NCI-H128 (cell line): ENCODE results near the gene ACSL1.
"Not testable (repeated sequence)": the region's sequence is repeated elsewhere in the genome, so short reads cannot be mapped to it uniquely, and the experiment has no call there.

ENCODE experiments used
- DNase-seq: peaks from one replicate; lab custom pipeline; 2025; ENCODE audit not compliant: unreplicated experiment; lab: John Stamatoyannopoulos, UW

The ACSL1 gene

GRCh38 chr4:184763150-184763780 is 62.5 kb downstream of the ACSL1 start:
- no peak for DNase-seq

GRCh38 chr4:184762100-184762499 is 63.7 kb downstream of the ACSL1 start:
- no peak for DNase-seq

DNA sequence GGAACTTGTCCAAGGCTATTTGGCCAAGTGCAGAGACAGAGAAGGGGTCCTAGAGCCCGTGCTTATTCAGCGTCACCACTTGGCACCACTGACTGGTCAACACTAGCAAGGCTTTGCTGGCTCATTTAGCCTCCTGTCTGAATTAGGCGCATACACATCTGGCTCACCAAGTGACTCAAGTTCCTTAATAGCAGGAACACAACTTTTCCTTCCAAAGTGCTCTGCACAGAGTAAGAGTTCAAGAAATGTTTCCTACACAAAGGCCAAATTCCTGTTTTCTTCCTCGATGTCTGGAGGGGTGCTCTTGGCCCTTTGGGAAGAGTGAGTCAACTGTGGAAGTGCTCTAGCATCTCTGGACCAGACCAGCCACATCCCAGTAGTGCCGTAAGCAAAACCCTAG is 65.1 kb downstream of the ACSL1 start:
- no peak for DNase-seq

DNA sequence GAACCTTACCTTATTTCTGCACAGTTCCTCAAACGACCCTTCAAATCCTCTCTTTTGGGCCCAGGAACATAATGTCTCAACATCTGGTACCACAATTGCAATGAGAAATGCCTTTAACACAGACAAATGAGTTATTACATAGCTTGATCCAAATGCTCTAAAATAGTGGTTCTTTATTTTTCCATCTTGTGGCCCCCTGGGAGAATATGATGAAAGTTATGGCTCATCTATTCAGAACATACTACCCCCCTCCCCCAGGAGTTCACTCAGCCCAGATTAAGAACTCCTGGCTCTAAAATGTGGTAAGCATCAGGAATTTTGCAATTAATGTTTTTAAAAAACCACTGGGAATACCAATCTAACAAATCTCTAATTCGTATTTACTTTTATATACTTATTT is 68.0 kb downstream of the ACSL1 start:
- no peak for DNase-seq

DNA sequence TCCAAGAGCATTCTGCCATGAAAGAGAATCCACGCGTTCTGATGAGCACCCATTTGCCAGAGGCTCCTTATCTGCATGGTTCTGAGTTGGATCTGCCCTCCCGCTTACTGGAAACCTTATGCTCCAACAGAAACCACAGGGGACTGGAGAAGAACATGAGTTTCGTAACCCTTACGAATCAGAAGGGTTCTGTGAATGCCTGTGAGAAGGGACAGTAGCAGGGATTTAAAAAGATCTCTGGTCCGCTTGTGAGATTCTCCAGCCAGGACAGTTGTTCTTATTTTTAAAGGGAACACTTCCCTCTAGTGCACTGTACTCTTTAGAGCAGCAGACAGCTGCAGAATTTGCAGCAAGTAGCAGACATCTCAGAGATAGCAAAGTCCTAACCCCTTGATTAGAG is 69.4 kb downstream of the ACSL1 start:
- DNase-seq: no peak

GRCh38 chr4:184755278-184755677 is 70.5 kb downstream of the ACSL1 start:
- DNase-seq: no peak

DNA sequence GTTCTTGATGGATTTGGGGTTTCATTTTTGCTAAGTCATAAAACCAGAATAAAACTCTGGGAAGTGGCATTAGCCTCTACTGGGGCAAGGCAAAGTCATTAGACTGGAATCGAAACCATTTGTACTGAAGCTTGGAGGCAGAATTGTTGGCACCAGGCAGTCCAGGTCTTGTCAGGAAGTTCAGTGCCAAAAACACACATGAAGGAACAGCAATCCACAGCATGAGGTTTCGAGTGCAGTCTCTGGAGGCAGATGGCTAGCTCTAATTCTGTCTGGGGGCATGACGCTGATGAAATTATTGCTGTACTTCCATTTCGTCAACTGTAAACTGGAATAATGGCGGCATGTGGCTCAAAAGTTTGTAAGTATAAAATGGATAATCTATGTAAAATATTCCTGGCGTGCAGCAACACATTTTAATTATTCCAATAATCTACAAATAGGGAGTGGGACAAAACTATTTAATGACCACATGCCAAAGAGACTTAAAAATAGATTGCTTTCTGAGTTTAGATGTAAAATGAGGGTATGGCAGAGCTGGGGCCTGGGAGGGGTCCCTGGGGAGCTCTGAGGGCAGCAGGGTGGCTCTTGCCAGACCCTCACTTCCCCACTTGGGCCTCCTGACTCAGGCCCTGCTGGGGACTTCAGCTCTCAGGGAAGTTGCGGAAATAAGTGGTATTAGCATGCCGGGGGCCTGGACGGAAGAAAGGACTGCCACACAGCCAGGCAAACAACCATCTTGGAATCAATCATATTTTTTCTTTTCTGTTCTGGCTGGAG is 73.1 kb downstream of the ACSL1 start:
- no peak for DNase-seq

GRCh38 chr4:184751585-184751956 is 74.2 kb downstream of the ACSL1 start:
- no peak for DNase-seq

- DNase-seq: no peak
These were observed 74.7 kb downstream of the ACSL1 start for GRCh38 chr4:184750926-184751584.

DNA sequence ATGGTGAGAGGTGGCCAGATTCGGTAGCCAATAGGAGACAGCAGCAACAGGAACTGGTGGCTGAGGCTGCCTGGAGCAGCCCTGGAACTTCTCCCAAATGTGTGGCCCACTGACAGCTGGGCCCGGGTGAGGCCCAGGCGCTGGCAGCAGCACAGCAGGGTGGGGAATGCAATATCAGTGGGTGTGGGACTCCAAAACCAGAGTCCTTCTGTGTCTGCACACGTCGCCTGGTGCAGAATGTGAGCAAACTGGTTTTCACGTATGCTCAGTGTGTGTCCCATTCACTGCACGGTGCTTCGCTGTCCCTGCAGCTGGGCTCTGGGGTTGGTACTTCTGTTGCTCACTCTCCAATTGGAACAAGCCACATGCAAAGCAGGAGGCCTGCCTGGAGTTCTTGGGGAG is 77.5 kb downstream of the ACSL1 start:
- DNase-seq: no peak

DNA sequence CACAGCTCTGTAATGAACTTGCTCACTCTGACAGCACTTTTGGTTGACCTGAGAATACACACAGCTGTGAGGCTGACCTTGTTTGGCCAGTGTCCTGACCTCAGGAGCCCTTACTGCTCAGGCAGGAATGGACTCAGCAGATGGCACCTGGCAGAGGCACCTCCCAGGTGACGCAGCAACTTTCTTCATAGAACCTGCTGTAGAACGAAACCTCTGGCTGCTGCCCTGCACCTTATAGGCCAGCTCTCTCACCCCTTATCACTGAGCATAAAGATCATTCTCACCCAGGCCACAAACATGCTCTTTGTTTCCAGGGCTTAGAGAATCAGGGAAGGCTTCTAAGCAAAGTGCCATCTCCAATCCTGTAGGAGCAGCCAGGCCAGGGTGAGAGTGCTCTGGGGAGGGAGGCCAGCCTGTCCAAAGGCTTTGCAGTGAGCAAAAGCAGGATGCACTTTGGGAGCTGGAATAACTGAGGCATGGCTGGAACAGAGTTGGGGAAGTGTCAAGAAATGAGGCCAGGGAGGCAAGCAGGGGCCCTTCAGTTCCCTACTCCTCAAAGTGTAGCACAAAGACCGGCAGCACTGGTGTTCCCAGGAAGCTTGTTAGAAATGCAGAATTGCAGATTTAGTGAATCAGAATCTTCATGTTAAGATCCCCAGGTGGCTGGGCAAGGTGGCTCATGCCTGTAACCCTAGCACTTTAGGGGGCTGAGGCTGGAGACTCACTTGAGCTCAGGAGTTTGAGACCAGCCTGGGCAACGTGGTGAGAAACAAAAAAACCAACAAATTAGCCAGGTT is 78.5 kb downstream of the ACSL1 start:
- no peak for DNase-seq

DNA sequence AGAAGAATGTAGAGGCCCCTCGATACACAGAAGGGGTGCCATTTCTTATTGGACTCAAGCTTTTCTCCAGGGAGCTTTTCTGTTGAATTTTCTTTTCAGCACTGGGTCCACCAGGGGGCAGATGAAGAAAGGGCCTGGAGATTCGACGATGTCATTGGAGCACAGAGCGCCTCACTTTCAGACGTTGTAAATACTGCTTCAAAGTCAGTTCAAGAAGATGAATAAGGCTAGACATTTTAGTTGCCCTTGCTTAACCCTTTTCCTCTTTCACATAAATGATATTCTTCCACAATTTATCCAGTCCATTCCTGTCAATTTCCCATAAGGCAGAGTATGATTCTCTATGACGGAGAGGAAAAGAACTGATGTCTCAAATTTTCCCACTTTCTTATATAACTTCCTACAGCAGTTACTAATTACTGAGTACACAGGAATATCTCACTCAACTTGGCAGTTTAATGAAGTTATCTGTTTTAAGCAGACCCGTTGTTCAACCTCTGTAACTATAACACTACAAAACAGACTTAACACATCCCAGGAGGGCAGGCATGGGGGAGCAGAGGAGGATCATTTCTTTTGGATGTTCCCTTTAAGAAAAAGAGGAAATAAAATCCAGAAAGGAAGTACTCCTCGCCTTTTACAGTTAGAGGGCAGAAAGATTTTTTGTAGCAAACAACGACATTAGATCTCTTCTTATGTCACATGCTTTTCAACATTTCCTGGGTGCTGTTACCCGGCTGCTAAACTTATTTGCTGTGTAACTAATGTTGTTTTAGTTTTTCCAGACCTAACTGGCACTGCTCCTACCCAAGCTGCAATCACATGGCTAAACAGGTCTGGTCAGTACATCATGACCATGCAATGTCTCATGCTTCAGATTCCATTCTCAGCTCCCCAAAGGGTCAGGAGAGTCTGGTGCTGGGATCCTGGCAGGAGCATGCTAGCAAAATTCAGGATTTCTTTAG is 79.7 kb downstream of the ACSL1 start:
- peak; percentile 30 for DNase-seq

GRCh38 chr4:184744236-184744635 is 81.5 kb downstream of the ACSL1 start:
- DNase-seq: no peak

GRCh38 chr4:184743650-184744049 is 82.1 kb downstream of the ACSL1 start:
- no peak for DNase-seq

DNA sequence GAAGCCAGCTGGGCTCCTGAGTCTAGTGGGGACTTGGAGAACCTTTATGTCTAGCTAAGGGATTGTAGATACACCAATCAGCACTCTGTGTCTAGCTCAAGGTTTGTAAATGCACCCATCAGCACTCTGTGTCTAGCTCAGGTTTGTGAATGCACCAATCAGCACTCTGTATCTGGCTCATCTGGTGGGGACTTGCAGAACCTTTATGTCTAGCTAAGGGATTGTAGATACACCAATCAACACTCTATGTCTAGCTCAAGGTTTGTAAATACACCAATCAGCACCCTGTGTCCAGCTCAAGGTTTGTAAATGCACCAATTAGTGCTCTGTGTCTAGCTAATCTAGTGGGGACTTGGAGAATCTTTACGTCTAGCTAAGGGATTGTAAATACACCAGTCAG is 84.1 kb downstream of the ACSL1 start:
- not testable (repeated sequence) for DNase-seq

GRCh38 chr4:184740980-184741391 is 84.8 kb downstream of the ACSL1 start:
- DNase-seq: no peak

GRCh38 chr4:184739575-184739974 is 86.2 kb downstream of the ACSL1 start:
- DNase-seq: not testable (repeated sequence)

GRCh38 chr4:184734758-184735157 is 91.0 kb downstream of the ACSL1 start:
- DNase-seq: no peak

DNA sequence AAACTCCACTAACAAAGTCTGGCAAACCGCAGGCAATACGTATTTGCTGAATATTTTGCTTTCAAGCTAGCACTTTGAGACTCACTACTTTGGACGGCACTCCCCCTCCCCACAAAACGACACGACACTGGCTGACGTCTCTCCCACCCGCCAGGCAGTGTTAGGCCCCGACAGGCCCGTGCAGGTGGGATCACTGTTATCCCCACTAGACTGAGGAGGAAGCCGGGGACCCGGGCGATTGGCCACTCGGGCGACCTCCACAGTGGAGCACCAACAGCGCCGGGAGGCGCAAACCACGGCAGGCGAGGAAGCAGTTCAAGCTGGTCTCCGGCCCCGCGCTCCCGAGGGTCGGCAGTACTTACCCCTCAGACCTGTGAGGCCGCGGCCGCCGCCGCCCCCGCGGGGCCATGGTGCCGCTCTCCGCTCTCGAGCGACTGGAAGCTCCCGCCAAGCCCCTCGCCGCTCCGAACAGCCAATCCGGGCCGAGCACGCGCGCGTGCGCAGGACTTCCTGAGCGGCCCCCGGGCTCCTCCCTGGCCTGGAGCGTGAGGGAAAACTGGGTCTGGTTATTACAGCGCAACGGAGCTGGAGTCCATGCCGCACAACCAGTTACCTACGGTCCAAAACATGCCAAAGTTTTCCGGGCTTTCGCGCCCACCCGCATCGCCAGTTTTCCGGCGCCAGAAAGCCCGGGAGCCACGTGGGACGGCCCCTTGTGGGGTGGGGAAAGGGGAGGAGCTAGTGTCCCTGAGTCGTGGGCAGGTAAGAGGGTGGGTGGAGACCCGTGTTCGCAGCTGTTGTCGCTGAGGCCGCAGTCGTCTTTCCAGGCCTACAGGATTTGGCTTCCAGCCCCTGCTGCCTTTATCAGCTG is 91.9 kb downstream of the ACSL1 start, which contains the start of gene CENPU:
Gene CENPU, minus strand, starts transcription at position 443 of the 871 bp plus-strand sequence. Its CDS starts 34 bp downstream, at position 409.
- DNase-seq: peak; percentile 93
